CD14-positive monocyte (primary cell): ENCODE results near the gene CNIH1. TPM values are rescaled to one million over a fixed set of nuclear protein-coding genes. Genes with fewer than 3 reads are reported as not detected.

Source experiments
- DNase-seq, 3 donors: peaks; one replicate each; pipeline ENCODE4 v3.0.0-alpha.2; 2011 to 2022
- H2AFZ ChIP-seq: 2 replicates; pipeline ENCODE4 v1.6.0; 2012; ENCODE audit warnings: mild to moderate bottlenecking, low read depth, low read length, inconsistent platforms; ENCODE audit not compliant: insufficient read depth, poor library complexity, severe bottlenecking
- H3K27ac ChIP-seq, 2 donors: 1 replicate in 1 of 2; 2 replicates in 1 of 2; pipeline ENCODE4 v1.5.1; 2012 to 2013; ENCODE audit warnings: low read length in 2 of 2, control low read depth in 1 of 2, inconsistent platforms in 1 of 2, low read depth in 1 of 2, mild to moderate bottlenecking in 1 of 2
- H3K27me3 ChIP-seq, 2 donors: one replicate each; pipeline versions ENCODE4 v1.6.0 to v1.6.1; 2011 to 2013; ENCODE audit warnings: low read length in 2 of 2; ENCODE audit not compliant: control insufficient read depth in 2 of 2, insufficient read depth in 2 of 2
- H3K36me3 ChIP-seq, 2 donors: replicated peaks in 1 of 2; 1 replicate in 1 of 2; 2 replicates in 1 of 2; pipeline versions ENCODE4 v1.5.1 to v1.6.1; 2012 to 2013; ENCODE audit warnings: low read length in 2 of 2, control low read depth in 1 of 2, inconsistent platforms in 1 of 2, mild to moderate bottlenecking in 1 of 2; ENCODE audit not compliant: insufficient read depth in 2 of 2, control insufficient read depth in 1 of 2
- H3K4me1 ChIP-seq, 2 donors: 1 replicate in 1 of 2; 2 replicates in 1 of 2; pipeline versions ENCODE4 v1.5.1 to v1.6.1; 2012 to 2013; ENCODE audit warnings: low read length in 2 of 2, control low read depth in 1 of 2, inconsistent platforms in 1 of 2, mild to moderate bottlenecking in 1 of 2, moderate library complexity in 1 of 2; ENCODE audit not compliant: insufficient read depth in 2 of 2, control insufficient read depth in 1 of 2
- H3K4me2 ChIP-seq: replicated peaks from 2 replicates; pipeline ENCODE3; 2012; ENCODE audit warnings: low read length, moderate library complexity, mild to moderate bottlenecking; ENCODE audit not compliant: poor library complexity, severe bottlenecking; ENCODE audit errors: extremely low read depth
- H3K4me3 ChIP-seq, 3 experiments: fragments of 200-600 bp in 1 of 3; sonication (generic) in 1 of 3; replicated peaks in 1 of 3; 1 replicate in 2 of 3; 2 replicates in 1 of 3; pipeline ENCODE4 v1.5.1; 2011 to 2013; ENCODE audit warnings: low read length in 3 of 3, mild to moderate bottlenecking in 3 of 3, control low read depth in 2 of 3, low read depth in 2 of 3, inconsistent platforms in 1 of 3, moderate library complexity in 1 of 3
- H3K79me2 ChIP-seq: 2 replicates; pipeline ENCODE4 v1.6.0; 2012; ENCODE audit warnings: mild to moderate bottlenecking, control low read depth, inconsistent platforms, low read length, moderate library complexity; ENCODE audit not compliant: insufficient read depth
- H3K9ac ChIP-seq: 2 replicates; pipeline ENCODE4 v1.6.0; 2017; ENCODE audit warnings: low read length, mild to moderate bottlenecking; ENCODE audit not compliant: insufficient read depth, poor library complexity, severe bottlenecking
- H3K9me3 ChIP-seq, 2 donors: replicated peaks in 1 of 2; 1 replicate in 1 of 2; 2 replicates in 1 of 2; pipeline versions ENCODE4 v1.5.1 to v1.6.1; 2012 to 2013; ENCODE audit warnings: low read length in 2 of 2, control low read depth in 1 of 2; ENCODE audit not compliant: control insufficient read depth in 1 of 2, insufficient read depth in 1 of 2
- H4K20me1 ChIP-seq: 2 replicates; pipeline ENCODE4 v1.6.0; 2012; ENCODE audit warnings: mild to moderate bottlenecking, low read length, control low read depth, moderate library complexity; ENCODE audit not compliant: insufficient read depth
- H3K27ac Mint-ChIP-seq, 7 donors: one replicate each; pipeline ENCODE4 v1.8.0; 2020; ENCODE audit warnings: mild to moderate bottlenecking in 7 of 7, mixed read lengths in 7 of 7, moderate library complexity in 6 of 7, inconsistent platforms in 2 of 7
- H3K27me3 Mint-ChIP-seq, 3 donors: one replicate each; pipeline ENCODE4 v1.8.0; 2021 to 2022; ENCODE audit warnings: low read depth in 3 of 3, mild to moderate bottlenecking in 3 of 3, mixed read lengths in 3 of 3, moderate library complexity in 3 of 3, inconsistent platforms in 1 of 3
- H3K36me3 Mint-ChIP-seq, 2 donors: one replicate each; pipeline ENCODE4 v1.8.0; 2020; ENCODE audit warnings: mixed read lengths in 2 of 2, inconsistent platforms in 1 of 2, mild to moderate bottlenecking in 1 of 2
- H3K4me1 Mint-ChIP-seq: one replicate; pipeline ENCODE4 v1.8.0; 2020; ENCODE audit warnings: mild to moderate bottlenecking, mixed read lengths
- H3K4me3 Mint-ChIP-seq, 2 donors: one replicate each; pipeline ENCODE4 v1.8.0; 2020; ENCODE audit warnings: mild to moderate bottlenecking in 2 of 2, mixed read lengths in 2 of 2, moderate library complexity in 1 of 2
- H3K9me3 Mint-ChIP-seq, 7 donors: one replicate each; pipeline ENCODE4 v1.8.0; 2020 to 2022; ENCODE audit warnings: mixed read lengths in 7 of 7, mild to moderate bottlenecking in 6 of 7, moderate library complexity in 6 of 7, inconsistent platforms in 2 of 7
- WGBS: methylation state at CpG from one replicate; pipeline ENCODE4 v1.1.5; 2013; ENCODE audit warnings: missing lambda C conversion rate; ENCODE audit not compliant: insufficient coverage; 5-methylcytosine and 5-hydroxymethylcytosine counted together
- intact Hi-C, 2 donors: fragments of 100-400 bp; cut with micrococcal nuclease; formaldehyde crosslinking; loops; one replicate each; pipeline versions ENCODE4 v1.15.0 to v1.15.1; 2023
- polyA plus RNA-seq, 3 donors: library from polyadenylated mRNA; depleted of rRNA in 1 of 3; unstranded in 2 of 3; stranded (reverse) in 1 of 3; fragments of 300-500 nt in 2 of 3; fragments of >200 nt in 1 of 3; fragmentation: Illumina TruSeq in 2 of 3; gene quantifications; 1 replicate in 2 of 3; 2 replicates in 1 of 3; pipeline ENCODE4 v1.2.3, GENCODE V29; 2012 to 2021
- TF ChIP-seq, protein P1 (sequence below): fragments of 200-600 bp; IDR thresholded peaks from one replicate; pipeline ENCODE4 v1.8.0; 2022; ENCODE audit warnings: antibody characterized with exemption, mild to moderate bottlenecking

Gene CNIH1
- polyA plus RNA-seq, 3 donors: 109 to 162 (median 138) TPM

DNA sequence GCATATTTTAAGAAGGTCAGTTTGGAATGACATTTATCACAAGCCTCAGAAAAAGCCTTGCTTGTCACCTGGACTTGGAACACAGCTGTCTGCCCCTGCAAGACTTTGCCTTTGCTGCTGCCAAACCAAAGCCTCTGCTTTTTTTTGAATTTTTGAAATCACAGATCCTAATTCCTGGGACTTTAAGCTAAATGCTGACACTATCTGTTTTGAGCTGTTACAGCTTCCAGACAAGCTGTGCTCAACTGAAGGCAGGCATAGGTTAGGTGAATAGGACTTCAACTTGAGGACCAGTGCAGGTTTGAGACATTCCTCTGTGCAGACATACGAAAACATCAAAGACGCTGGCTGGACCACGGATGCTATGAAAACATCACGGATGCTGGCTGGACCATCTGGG, 55.6 kb downstream of the CNIH1 start:
- Mint-ChIP-seq H3K4me1 (peaks cover 6% of the 10 kb centered on the region), H3K27me3 (peaks cover 0 to 2% (median 0%) of the 10 kb centered on the region in 3 donors), H3K27ac (no peak overlapping the region), H3K36me3 (no peaks in the 10 kb centered on the region), H3K9me3 (no peaks in the 10 kb centered on the region), H3K4me3 (no peak overlapping the region)
- intact Hi-C loops: no loop called here
- Histone ChIP-seq H3K9ac (no peak overlapping the region), H3K4me1 (no peaks in the 10 kb centered on the region), H3K4me3 (no peak overlapping the region), H3K79me2 (no peaks in the 10 kb centered on the region), H3K27ac (no peak overlapping the region), H3K27me3 (no peaks in the 10 kb centered on the region), H4K20me1 (no peaks in the 10 kb centered on the region), H3K9me3 (no peaks in the 10 kb centered on the region), H3K4me2 (no peak overlapping the region), H2AFZ (no peak overlapping the region), H3K36me3 (no peaks in the 10 kb centered on the region)
- no peak for DNase-seq
- WGBS: 90% methylated on average over 4 of the region's 4 CpGs
- TF ChIP-seq, protein P1, sequence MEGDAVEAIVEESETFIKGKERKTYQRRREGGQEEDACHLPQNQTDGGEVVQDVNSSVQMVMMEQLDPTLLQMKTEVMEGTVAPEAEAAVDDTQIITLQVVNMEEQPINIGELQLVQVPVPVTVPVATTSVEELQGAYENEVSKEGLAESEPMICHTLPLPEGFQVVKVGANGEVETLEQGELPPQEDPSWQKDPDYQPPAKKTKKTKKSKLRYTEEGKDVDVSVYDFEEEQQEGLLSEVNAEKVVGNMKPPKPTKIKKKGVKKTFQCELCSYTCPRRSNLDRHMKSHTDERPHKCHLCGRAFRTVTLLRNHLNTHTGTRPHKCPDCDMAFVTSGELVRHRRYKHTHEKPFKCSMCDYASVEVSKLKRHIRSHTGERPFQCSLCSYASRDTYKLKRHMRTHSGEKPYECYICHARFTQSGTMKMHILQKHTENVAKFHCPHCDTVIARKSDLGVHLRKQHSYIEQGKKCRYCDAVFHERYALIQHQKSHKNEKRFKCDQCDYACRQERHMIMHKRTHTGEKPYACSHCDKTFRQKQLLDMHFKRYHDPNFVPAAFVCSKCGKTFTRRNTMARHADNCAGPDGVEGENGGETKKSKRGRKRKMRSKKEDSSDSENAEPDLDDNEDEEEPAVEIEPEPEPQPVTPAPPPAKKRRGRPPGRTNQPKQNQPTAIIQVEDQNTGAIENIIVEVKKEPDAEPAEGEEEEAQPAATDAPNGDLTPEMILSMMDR: no peak

DNA sequence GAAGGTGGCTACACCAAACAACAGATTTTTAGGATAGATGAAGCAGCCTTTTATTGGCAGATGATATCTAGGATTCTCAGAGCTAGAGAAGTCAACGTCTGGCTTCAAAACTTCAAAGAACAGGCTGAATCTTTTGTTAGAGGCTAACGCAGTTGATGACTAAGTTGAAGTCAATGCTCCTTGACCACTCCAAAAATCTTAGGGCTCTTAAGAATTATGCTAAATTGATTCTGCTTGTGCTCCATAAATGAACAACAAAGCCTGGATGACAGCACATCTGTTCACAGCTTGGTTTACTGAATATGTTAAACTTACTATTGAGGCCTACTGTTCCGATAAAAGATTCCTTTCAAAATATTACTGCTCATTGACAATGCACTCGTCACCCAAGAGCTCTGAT, 57.3 kb downstream of the CNIH1 start:
- no CpG with 5 or more reads among the region's 4 CpGs for WGBS
- peaks cover 0 to 2% (median 0%) of the 10 kb centered on the region in 3 donors for H3K27me3 Mint-ChIP-seq
- TF ChIP-seq, protein P1: no peak

More for the DNA sequence above, 57.3 kb downstream of the CNIH1 start:
- Histone ChIP-seq H3K4me2 (no peak overlapping the region), H3K9ac (no peak overlapping the region), H3K27me3 (no peaks in the 10 kb centered on the region), H3K27ac (no peak overlapping the region), H3K9me3 (no peaks in the 10 kb centered on the region), H3K36me3 (no peaks in the 10 kb centered on the region), H4K20me1 (no peaks in the 10 kb centered on the region), H2AFZ (no peak overlapping the region), H3K4me1 (no peaks in the 10 kb centered on the region), H3K79me2 (no peaks in the 10 kb centered on the region), H3K4me3 (no peak overlapping the region)
- H3K27ac Mint-ChIP-seq: no peak overlapping the region
- no peak overlapping the region for H3K4me3 Mint-ChIP-seq
- H3K36me3 Mint-ChIP-seq: no peaks in the 10 kb centered on the region
- H3K4me1 Mint-ChIP-seq: peaks cover 10% of the 10 kb centered on the region
- intact Hi-C loops: no loop called here
- DNase-seq: no peak
- H3K9me3 Mint-ChIP-seq: peaks cover 0 to 2% (median 0%) of the 10 kb centered on the region in 7 donors
